NCI-H1694 treated with DMSO at 0.1 percent for 48 hours (cell line): ENCODE measurements around the gene RASGRP3.
"Not testable (repeated sequence)": the region's sequence is repeated elsewhere in the genome, so short reads cannot be mapped to it uniquely, and the experiment has no call there.

Experiments
- DNase-seq: peaks from one replicate; lab custom pipeline; 2025; lab: John Stamatoyannopoulos, UW

Gene RASGRP3, protein sequence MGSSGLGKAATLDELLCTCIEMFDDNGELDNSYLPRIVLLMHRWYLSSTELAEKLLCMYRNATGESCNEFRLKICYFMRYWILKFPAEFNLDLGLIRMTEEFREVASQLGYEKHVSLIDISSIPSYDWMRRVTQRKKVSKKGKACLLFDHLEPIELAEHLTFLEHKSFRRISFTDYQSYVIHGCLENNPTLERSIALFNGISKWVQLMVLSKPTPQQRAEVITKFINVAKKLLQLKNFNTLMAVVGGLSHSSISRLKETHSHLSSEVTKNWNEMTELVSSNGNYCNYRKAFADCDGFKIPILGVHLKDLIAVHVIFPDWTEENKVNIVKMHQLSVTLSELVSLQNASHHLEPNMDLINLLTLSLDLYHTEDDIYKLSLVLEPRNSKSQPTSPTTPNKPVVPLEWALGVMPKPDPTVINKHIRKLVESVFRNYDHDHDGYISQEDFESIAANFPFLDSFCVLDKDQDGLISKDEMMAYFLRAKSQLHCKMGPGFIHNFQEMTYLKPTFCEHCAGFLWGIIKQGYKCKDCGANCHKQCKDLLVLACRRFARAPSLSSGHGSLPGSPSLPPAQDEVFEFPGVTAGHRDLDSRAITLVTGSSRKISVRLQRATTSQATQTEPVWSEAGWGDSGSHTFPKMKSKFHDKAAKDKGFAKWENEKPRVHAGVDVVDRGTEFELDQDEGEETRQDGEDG

DNA sequence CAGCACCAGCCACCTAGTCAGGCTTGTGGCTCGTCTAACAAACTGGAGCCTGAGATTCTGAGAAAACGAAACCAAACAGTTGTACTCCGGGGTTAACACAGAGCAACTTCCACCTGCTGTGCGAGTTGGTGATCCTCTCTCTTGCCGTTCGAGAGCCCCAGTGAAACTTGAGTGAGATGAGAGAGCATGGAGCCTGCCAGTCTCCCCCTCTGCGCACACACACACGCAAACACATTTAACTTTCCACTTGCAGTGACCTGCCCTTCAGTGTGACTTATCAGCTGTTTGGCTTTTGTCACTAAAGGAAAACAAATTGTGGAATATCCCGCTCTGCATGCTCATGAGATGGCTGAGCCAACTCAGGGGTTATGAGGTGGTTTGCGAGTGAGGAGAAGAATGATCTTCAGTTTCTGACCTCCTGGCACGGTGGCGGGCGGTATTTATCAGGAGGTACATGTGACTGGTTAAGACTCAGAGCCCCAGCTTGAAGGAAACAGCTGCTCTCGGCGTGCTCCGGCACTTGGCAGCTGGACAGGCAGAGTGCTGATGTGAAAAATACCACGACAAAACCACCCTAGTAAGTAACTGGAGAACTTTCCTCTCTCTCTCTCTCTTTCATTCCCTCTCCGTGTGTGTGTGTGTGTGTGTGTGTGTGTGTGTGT lies at the start of gene RASGRP3:
TSS of gene RASGRP3 (plus strand) at position 519 of the 662 bp plus-strand sequence. CDS start 38,488 bp downstream, outside the sequence.
- DNase-seq, result peak; percentile 46

DNA sequence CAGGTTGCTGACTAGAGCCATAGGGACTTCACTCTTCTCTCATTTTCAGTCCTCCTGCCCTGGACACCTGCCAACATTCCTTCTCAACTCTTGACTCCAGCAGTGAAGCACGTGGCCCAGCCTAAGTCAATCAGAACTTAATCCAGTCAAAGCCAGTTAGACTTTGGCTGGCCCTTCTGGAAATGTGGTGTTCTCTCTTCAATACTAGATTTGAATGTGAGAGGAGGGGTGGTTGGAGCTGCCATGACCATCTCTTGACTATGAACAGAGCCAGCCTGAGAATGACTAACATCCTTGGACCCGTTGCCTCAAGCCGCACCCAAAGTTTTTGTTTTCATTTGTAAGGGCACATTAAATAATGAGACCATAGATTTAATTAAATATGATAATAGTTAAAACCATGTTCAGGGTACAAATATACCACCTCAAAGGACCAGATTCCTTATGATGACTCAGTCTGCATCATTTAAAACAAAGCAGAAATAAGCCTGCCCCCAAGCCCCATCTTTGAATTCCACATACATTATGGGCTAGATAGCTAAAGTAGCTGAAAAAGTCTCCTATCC lies 49.7 kb upstream of the RASGRP3 start:
- DNase-seq, result no peak

DNA sequence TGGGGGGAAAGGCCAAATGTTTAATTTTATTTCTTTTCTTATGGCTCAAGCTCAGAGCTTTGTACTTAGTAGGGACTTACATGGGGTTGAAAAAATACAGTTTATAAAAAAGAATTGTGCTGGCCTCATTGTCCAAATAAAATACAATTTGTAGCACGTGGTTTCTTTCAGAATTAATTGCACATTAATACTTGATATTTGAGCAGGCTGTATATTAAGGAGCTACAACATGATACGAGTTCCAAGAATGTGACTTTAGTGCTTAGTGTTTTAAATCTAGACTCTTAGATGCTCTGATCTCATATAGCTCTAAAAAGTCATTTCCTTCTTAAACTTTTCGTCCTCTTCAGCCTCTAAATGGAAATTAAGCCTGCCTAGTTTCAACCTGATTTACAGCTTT lies 46.4 kb upstream of the RASGRP3 start:
- DNase-seq, result no peak

DNA sequence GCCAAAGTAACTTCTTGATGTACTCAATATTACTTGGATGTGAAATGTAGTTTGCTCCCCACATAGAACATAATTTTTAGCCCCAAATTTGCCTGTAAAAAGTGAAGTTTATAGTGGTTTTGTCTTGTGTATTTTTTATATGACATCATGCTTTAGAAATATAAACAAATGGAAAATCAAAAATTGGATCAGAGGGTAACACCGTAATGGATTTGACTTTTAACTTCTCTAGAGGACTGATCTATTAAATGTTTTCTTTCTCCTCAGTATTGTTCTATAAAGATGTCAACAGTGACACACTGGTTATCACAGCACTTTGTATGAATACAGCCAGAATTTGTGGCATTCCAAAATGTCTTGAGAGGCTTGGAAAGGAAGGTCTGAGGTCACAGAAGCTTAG lies 45.6 kb upstream of the RASGRP3 start:
- no peak for DNase-seq

DNA sequence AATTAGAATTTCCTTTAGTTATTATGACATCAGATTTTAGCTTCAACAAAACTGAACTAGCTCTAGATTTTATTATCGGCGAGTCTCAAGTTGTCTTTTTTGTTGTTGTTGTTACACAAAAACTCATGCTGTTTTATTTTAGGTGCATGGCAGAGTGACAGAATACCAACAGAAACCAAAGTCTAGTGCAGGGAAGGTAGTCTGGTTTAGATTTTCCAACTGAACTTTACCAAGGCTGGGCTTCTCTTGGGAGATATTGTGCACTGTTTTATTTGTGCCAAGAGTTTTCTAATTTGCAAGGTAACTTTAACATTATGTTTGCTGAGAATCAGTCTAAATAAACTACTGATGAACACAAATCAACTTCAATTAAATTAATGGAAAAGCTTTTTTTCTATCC lies 43.6 kb upstream of the RASGRP3 start:
- DNase-seq, result no peak

DNA sequence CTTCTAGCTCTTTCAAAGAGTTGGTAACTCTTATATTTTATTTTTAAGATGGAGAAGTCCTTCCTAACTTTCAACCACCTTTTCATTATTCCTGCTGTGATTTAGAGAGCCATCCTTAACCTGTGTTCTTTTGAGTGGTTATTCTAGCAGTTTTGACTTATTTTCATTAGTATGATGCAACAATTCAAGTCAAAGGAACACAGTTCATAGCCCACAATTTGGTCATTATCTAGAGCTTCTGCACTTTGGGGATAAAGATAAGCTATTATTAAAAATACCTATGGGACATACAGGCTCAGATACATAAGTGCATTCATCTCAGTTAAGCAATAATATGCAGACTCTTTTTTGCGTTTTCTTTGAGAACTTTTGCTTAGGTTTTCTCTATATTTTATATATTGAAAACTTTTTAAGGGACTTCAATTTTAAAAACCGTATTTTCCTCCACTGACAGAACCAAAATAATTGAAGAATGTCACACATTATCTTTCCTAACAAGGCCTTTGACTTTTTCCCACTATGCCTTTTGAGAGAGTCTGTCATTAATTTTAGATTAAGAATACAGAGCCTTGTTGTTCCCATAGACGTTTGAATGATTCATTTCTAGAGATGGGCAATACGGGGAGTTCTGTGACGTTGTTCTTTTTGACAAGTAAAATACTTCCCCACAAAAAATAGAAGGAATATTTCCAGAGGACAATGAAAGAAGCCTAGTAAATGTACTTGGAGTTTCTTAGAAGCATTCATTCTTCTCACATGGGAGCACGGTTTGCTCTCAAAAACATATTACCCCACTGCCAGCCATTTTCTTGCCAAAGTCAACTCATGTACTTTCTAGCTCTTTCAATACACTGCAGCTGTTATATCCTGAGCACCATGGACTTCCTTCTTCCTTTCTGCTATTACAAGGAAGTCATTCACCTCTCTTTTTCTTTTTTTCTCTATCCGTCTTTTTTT lies 42.9 kb upstream of the RASGRP3 start:
- no peak for DNase-seq

DNA sequence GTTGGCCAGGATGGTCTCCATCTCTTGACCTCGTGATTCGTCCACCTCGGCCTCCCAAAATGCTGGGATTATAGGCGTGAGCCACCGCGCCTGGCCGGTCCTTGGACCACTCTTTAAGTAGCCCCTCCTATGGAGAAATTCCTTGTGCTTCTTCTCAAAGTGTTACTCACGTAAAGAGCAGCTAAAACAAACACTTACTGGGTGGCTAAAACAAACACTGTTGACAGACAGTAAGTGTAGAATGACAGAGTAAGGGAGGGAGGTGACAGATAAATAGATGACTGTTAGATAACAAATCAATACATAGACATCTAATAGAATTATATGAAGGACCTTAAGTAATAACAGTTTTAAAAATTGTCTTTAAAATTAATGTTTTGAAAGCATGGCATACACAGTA lies 40.9 kb upstream of the RASGRP3 start:
- DNase-seq, result no peak

DNA sequence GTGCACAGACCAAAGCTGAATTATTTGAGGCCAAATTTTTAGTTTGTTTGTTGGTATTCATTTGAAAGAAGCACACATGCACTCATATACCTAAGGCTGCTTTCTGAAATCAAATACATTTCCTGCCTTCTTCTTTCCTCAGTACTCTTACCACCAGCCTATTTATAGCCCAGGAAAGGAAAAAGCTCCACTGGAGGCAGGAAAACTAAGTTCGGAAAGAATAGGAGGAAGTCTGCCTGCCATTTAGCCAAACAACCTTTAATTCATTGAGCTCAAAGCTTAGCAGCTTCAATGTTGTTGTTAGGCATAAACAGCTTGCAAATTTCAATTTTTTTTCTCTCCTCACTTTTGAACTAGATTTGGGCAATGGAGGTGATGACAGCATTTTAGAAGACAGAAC lies 40.4 kb upstream of the RASGRP3 start:
- no peak for DNase-seq

DNA sequence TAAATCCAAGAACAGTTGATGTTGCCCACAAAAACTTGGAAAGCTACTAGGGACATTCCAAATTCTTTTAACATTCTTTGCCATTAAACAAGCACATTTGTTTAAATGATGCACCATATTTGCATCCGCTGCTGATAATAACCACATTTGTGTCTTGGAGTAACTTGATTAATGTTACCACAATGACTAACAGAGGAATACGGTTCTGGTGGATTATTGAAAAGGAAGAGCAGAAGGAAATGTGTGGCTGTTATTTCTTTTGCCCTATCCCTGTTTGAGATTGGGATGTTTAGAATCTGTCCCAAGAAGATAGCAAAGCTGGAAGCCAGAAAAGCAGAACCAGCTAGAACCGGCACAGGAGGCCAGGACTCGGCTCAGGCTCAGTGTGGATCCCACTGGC lies 39.2 kb upstream of the RASGRP3 start:
- DNase-seq, result no peak

DNA sequence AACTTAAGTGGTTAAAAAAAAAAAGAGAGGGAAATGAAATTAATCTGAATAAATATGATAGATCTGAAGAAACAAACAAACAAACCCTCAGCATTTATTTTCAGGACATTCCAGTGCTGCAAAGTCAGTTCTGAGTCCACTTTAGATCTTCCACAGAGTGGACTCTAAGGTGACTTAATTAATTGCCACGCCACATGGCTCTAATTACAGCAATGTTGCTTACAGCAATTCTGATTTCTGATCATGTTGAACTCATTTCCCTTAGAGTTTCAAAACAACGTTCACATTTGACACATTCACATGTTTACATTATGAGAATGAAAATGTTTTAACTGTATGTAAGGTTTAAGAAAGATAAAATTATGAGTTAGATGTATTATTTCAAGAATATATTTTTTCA lies 38.6 kb upstream of the RASGRP3 start:
- DNase-seq, result no peak

DNA sequence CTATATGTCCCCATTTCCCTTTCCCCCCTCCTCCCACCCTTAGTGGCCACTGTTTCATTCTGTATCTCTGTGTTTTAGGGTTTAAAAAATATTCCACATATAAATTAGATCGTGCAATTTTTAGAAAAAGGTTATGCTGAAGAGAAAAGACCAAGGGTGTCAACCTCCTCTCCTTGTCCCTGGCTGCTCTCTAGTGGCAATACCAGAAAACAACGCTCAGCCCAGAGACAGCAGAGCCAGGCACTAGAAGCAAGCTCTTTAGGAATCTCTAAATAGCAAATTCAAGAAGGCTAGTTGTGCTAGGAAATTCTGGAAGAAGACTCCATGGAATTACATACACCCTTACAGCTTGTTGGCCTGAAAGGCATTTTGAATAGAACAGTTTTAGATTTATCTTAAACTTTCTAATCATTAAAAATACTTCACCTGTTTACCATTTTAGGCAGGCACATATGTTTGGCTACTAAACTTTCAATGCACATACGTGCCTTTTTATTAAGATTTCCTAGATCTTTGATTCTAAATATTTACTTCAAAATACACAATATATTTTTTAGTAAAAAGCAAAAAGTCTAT lies 35.1 kb upstream of the RASGRP3 start:
- peak; percentile 53 for DNase-seq

DNA sequence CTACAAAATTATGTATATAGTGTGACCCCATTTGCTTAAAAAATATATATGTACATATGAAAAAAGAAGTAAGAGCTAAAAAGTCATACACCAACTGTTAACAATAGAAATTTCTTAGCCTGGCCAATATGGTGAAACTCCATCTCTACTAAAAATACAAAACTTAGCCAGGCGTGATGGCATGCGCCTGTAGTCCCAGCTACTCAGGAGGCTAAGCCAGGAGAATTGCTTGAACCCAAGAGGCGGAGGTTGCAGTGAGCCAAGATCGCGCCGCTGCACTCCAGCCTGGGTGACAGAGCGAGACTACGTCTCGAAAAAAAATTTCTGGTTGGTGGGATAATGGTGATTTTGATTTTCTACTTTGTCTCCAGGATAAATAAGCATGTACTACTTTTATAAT lies 34.4 kb upstream of the RASGRP3 start:
- not testable (repeated sequence) for DNase-seq

DNA sequence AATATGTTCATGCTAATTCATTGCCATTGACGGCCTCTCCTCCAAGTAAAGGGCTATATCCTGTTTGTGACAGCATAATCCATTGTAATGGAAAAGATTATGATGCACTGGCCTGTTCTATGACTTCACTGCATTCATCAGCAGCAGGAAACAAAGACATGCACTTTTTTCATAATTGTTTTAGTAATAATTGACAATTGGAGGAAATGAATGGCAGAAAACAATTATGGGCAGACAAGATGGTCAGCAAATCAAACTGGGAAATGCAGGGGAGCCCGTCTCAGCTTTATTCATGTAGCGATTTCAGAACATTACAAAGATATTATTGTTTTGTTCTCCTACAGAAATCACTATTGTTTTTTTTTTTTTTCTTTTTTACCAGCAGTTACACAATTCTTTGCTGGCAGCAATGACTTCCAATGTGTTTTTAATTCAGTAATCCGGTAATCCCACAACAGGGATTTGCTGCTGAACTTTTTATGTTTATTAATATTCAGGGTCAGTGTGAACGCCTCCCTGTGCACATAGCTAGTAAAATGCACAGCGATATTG lies 33.8 kb upstream of the RASGRP3 start:
- DNase-seq, result no peak

DNA sequence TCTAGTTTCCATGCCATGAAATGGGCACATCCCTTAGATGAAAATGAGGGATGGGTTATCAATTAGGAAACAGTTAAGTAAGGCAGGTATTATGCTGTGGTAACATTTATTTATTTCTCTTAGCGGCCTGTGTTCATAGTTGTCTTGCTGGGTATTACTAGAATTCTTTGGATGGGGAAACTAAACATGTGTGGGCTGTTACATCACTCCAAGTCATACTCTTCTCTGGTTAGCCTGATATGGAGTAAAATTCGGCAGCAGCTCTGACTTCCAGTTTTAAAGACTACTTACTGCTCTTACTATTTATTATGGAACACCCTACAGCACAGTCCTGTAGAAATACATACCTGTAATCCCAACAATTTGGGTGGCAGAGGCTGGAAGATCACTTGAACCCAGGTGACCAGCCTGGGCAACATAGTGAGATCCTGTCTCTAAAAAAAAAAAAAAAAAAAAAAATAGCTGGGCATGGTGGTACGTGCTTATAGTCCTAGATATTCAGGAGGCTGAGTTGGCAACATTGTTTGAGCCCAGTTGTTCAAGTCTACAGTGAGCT lies 33.1 kb upstream of the RASGRP3 start:
- no peak for DNase-seq

DNA sequence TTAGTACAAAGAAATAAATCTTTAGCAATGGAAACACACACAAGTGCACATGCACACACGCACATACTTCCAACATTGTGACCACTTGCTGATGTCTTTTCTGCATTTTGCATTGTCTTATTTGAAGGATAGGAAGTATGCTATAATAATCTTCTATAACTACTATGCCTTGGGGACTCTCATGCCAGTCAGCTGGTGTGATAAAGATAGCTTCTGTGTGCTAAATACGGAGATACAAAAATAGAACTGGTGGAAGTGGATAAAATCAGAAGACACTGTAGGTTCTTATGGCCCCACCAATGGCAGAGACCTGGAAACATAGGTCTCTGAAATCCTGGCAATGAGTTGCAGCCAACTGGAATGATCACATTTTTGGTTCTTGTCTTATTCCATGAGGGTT lies 31.5 kb upstream of the RASGRP3 start:
- DNase-seq, result no peak

DNA sequence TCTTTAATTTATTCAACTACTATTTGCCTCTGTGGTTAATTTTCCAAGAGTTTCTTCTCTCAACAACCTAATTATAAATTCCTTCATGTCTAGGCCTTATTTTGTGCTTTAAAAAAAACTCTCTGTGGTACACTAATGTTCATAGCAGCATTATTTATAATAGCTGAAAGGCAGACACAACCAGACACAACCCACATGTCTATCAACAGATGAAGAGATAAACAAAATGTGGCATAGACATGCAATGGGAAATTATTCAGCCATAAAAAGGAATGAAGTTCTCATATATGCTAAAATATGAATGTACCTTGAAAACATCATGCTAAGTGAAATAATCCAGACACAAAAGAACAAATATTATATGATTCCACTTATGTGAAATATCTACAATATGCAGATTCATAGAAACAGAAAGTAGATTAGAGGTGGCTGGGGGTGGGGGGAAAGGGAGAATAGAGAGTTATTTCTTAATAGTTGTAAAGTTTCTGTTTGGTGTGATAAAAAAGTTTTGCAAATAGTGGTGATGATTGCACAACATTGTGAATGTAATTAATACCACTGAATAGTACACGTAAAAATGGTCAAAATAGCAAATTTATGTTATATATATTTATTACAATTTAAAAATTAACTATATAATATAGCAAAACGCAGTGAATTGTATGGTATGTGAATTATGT lies 28.1 kb upstream of the RASGRP3 start:
- DNase-seq, result no peak

DNA sequence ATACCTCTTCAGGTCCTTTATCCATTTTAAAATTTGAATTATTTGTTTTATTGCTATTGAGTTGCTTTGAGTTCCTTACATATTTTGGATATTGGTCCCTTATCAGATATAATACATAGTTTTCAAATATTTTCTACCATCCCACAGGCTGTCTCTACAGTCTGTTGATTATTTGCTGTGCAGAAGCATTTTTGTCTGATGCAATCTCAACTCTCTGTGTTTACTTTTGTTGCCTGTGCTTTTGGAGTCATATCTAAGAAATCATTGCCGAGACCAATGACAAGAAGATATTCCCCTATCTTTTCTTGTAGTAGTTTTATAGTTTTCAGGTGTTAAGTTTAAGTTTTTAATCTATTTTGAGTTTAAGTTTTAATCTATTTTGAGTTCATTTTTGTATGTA lies 25.2 kb upstream of the RASGRP3 start:
- no peak for DNase-seq

DNA sequence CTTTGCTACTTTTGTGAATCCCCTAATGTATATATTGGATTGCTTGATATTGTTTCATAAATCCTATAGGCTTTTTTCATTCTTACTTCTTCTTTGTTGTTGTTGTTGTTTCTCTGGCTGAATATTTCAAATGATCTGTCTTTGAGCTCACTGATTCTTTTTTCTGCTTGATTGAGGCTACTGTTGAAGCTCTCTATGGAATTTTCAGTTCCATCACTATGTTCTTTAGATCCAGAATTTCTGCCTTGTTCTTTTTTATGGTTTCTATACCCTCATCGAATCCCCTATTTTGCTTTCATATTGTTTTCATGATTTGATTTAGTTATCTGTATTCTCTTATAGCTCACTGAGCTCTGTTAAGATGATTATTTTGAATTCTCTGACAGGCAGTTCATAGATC lies 24.6 kb upstream of the RASGRP3 start:
- no peak for DNase-seq

DNA sequence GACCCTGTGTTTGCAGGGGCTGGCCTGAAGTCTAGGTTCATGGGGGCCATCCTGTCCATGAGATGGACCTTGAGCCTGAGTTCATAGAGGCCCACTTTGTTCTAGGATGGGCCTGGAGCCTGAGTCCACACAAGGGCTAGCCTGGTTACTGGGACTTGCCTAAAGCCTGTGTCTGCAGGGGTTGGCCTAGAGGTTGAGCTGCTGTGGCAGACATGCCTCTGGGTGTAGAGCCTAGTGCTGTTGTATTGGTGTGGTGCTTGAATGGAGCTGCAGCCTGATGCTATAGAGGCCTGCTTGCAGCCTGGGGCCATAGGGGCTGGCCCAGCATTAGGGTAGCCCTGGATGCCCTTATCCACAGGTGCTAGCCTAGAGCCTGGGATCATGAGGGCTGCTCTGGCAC lies 23.9 kb upstream of the RASGRP3 start:
- no peak for DNase-seq

DNA sequence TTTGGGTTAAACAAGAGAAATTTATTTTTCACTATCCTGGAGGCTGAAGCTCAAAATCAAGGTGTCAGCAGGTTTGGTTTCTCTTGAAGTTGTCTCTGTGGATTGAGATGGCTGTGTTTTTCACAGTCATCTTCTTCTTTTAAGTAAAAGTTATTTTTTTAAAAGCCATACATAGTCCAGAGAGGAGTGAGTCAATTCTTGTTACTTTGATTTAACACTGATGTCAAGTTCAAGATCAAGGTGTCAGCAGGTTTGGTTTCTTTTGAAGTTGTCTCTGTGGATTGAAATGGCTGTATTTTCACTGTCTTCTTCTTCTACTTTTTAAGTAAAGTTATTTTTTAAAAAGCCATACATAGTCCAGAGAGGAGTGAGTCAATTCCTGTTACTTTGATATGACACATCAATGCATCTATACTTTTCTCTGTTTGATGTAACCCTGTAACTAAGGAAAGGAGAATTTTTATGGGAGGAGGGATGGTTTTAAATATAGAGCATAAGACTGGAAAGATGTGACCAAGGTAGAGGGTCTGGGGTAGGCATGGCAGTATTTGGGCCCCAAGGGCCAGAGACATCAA lies 22.5 kb upstream of the RASGRP3 start:
- no peak for DNase-seq
